GM10248 (cell line): ENCODE measurements around the gene CCT4.

ENCODE experiments used
- CTCF ChIA-PET: fragments of 300-600 bp; sonication (Branson Sonifier 250); formaldehyde crosslinking; extraction: SDS; loops from one replicate; lab custom pipeline; 2021; ENCODE audit warnings: antibody characterized with exemption; lab: Yijun Ruan, JAX
- POLR2A ChIA-PET: fragments of 350-650 bp; sonication (Branson Sonifier 250); formaldehyde crosslinking; extraction: SDS; loops from one replicate; lab custom pipeline; 2020; ENCODE audit warnings: antibody characterized with exemption; lab: Yijun Ruan, JAX
- DNase-seq: peaks from one replicate; pipeline ENCODE4 v3.0.0; 2012; ENCODE audit errors: extremely low spot score
- CTCF ChIP-seq: IDR thresholded peaks from 2 replicates; pipeline ENCODE4 v1.5.1; 2012; ENCODE audit warnings: mild to moderate bottlenecking, low read depth; ENCODE audit errors: extremely low read depth, missing control alignments, control extremely low read depth

The CCT4 gene

DNA sequence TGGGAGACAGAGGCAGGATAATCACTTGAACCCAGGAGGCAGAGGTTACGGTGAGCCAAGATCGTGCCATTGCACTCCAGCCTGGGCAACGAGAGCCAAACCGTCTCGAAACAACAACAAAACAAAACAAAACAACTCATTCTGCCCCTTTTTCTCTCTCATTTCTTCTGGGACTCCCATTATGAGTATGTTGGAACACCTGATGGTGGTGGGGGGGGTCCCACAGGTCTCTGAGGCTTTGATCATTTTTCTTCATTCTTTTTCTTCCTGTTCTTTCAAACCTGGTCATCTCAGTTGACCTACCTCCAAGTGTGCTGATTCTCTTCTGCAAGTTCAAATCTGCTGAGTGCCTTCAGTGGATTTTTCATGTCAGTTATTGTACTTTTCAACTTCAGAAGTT, 26.4 kb downstream of the CCT4 start:
- no peak for DNase-seq
- CTCF ChIA-PET, result interaction anchor here (1.3 kb wide), 1 partner anchor 11 kb away, joined by 4 read pairs; no protein-coding TSS in a partner anchor
- POLR2A ChIA-PET, result no interaction called here
- TF ChIP-seq CTCF, result no peak

DNA sequence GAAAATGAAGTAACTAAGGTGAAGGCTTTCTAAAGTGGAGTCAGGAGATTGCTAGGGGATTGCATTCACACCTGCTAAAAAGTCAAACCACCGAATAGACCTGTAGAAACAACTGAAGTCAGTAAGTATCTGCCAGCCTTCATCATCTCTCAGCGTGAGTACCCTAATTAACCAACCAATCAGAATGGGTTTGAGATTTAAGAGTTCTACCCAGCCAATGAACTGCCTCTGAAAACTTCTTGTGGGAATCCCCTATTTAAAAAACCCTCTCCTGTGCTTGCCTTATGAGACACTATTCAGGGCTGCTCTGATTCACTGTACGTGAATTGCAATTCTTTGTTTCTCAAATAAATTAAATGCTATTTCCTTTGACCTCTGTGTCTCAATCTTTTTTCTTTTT, 31.2 kb downstream of the CCT4 start:
- ChIA-PET CTCF (interaction anchor here (0.6 to 2.0 kb wide), 3 partner anchors 14 to 143 kb away, joined by 3 to 5 read pairs (median 3); no protein-coding TSS in a partner anchor), POLR2A (no interaction called here)
- no peak for DNase-seq
- no peak for TF ChIP-seq CTCF

DNA sequence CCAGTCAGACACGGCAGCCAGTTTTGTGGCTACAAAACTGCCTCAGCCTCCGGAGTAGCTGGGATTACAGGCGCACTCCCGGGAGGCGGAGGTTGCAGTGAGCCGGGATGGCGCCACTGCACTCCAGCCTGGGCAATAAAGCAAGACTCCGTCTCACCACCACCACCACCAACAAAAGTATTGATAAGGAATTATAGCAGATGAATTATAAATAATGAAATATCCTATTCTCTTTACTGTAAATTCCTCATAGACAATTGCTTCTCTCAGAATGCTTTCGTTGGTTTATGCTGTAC, 33.2 kb downstream of the CCT4 start:
- ChIA-PET CTCF (interaction anchor here (1.4 to 2.4 kb wide), 3 partner anchors 15 to 22 kb away, joined by 3 to 7 read pairs (median 6); no protein-coding TSS in a partner anchor), POLR2A (no interaction called here)
- TF ChIP-seq CTCF, result no peak
- DNase-seq, result no peak

- CTCF ChIA-PET, result interaction anchor here (0.8 to 2.4 kb wide), 5 partner anchors 16 to 27 kb away, joined by 3 to 7 read pairs (median 3); no protein-coding TSS in a partner anchor
- DNase-seq, result peak; percentile 96
- POLR2A ChIA-PET, result interaction anchor here (1.0 kb wide), 1 partner anchor 8 kb away, joined by 3 read pairs; no protein-coding TSS in a partner anchor
Observed at GRCh38 chr2:61854564-61855317, 33.7 kb downstream of the CCT4 start.

GRCh38 chr2:61853847-61854563, 34.5 kb downstream of the CCT4 start, which contains the start of gene FAM161A:
Gene FAM161A (minus strand): TSS chr2:61854060. CDS start chr2:61854041, 19 bp downstream.
- TF ChIP-seq CTCF, result no peak

More at GRCh38 chr2:61854564-61855317, 33.7 kb downstream of the CCT4 start:
- no peak for TF ChIP-seq CTCF

More at GRCh38 chr2:61853847-61854563, 34.5 kb downstream of the CCT4 start, which contains the start of gene FAM161A:
- CTCF ChIA-PET, result interaction anchor here (0.8 to 2.4 kb wide), 4 partner anchors 18 to 28 kb away, joined by 3 to 7 read pairs (median 4); no protein-coding TSS in a partner anchor
- peak; percentile 92 for DNase-seq
- POLR2A ChIA-PET, result interaction anchor here (1.0 kb wide), 1 partner anchor 9 kb away, joined by 3 read pairs; no protein-coding TSS in a partner anchor
